Activated T-helper 17 cell treated with anti-CD3 and anti-CD28 coated beads, Interleukin-2, amount 50 U/mL, for 72 hours (primary cell): ENCODE data around the gene GALNTL6. TPM values are rescaled to one million over a fixed set of nuclear protein-coding genes. Genes with fewer than 3 reads are reported as not detected.
"Not testable (repeated sequence)": the region's sequence is repeated elsewhere in the genome, so short reads cannot be mapped to it uniquely, and the experiment has no call there.

Experiments used
- ATAC-seq: fragments of 150-1000 bp; cut with Tn5 transposase; replicated peaks from 2 replicates; pipeline ENCODE4 v1.10.0; 2021; ENCODE audit warnings: mild to moderate bottlenecking, moderate library complexity
- H3K27ac Mint-ChIP-seq: one replicate; pipeline ENCODE4 v1.8.0; 2022; ENCODE audit warnings: mixed read lengths
- H3K27me3 Mint-ChIP-seq: one replicate; pipeline ENCODE4 v1.8.0; 2022; ENCODE audit warnings: mixed read lengths
- H3K36me3 Mint-ChIP-seq: one replicate; pipeline ENCODE4 v1.8.0; 2022; ENCODE audit warnings: low read depth, mild to moderate bottlenecking, mixed read lengths
- H3K4me1 Mint-ChIP-seq: one replicate; pipeline ENCODE4 v1.8.0; 2022; ENCODE audit warnings: mixed read lengths
- H3K4me3 Mint-ChIP-seq: one replicate; pipeline ENCODE4 v1.8.0; 2022; ENCODE audit warnings: mild to moderate bottlenecking, mixed read lengths
- H3K9me3 Mint-ChIP-seq: one replicate; pipeline ENCODE4 v1.8.0; 2022; ENCODE audit warnings: mixed read lengths
- total RNA-seq, 2 donors: library from RNA; stranded (reverse); gene quantifications; one replicate each; pipeline ENCODE4 v1.2.3, GENCODE V29; 2022

The GALNTL6 gene
- total RNA-seq, 2 donors from 2014 or later = not detected

GRCh38 chr4:172733645-172734044 is 920.4 kb downstream of the GALNTL6 start:
- H3K4me1 Mint-ChIP-seq = not testable (repeated sequence)

GRCh38 chr4:172734555-172734954 is 921.4 kb downstream of the GALNTL6 start:
- Mint-ChIP-seq H3K27me3 (no peaks in the 10 kb centered on the region), H3K4me1 (no peaks in the 10 kb centered on the region), H3K9me3 (peaks cover 23% of the 10 kb centered on the region), H3K4me3 (no peak overlapping the region), H3K36me3 (no peaks in the 10 kb centered on the region), H3K27ac (no peak overlapping the region)
- ATAC-seq = no peak

More at GRCh38 chr4:172733645-172734044, 920.4 kb downstream of the GALNTL6 start:
- H3K27me3 Mint-ChIP-seq, H3K4me3 Mint-ChIP-seq, H3K27ac Mint-ChIP-seq, H3K36me3 Mint-ChIP-seq, ATAC-seq: not testable (repeated sequence)
- peaks cover 20% of the 10 kb centered on the region for H3K9me3 Mint-ChIP-seq

GRCh38 chr4:172736046-172736445 is 922.8 kb downstream of the GALNTL6 start:
- Mint-ChIP-seq H3K27me3 (no peaks in the 10 kb centered on the region), H3K4me3 (no peak overlapping the region), H3K36me3 (no peaks in the 10 kb centered on the region), H3K27ac (no peak overlapping the region), H3K9me3 (peaks cover 28% of the 10 kb centered on the region), H3K4me1 (no peaks in the 10 kb centered on the region)
- ATAC-seq = no peak

GRCh38 chr4:172740434-172740833 is 927.2 kb downstream of the GALNTL6 start:
- Mint-ChIP-seq H3K27me3 (no peaks in the 10 kb centered on the region), H3K27ac (no peak overlapping the region), H3K36me3 (no peaks in the 10 kb centered on the region), H3K4me3 (no peak overlapping the region), H3K9me3 (peaks cover 14% of the 10 kb centered on the region), H3K4me1 (no peaks in the 10 kb centered on the region)
- ATAC-seq = no peak

- Mint-ChIP-seq H3K27me3 (no peaks in the 10 kb centered on the region), H3K4me3 (no peak overlapping the region)
These were observed 937.7 kb downstream of the GALNTL6 start for GRCh38 chr4:172750910-172751309.

GRCh38 chr4:172751550-172751949 is 938.3 kb downstream of the GALNTL6 start:
- H3K27me3 Mint-ChIP-seq = no peaks in the 10 kb centered on the region
- ATAC-seq = no peak
- no peak overlapping the region for H3K4me3 Mint-ChIP-seq
- H3K36me3 Mint-ChIP-seq = no peaks in the 10 kb centered on the region
- H3K4me1 Mint-ChIP-seq = no peaks in the 10 kb centered on the region
- H3K27ac Mint-ChIP-seq = no peak overlapping the region
- peaks cover 4% of the 10 kb centered on the region for H3K9me3 Mint-ChIP-seq

More at GRCh38 chr4:172750910-172751309, 937.7 kb downstream of the GALNTL6 start:
- Mint-ChIP-seq H3K27ac (no peak overlapping the region), H3K9me3 (peaks cover 4% of the 10 kb centered on the region), H3K36me3 (no peaks in the 10 kb centered on the region), H3K4me1 (no peaks in the 10 kb centered on the region)
- ATAC-seq = peak; percentile 81

GRCh38 chr4:172758586-172759340 is 945.6 kb downstream of the GALNTL6 start:
- Mint-ChIP-seq H3K36me3 (no peaks in the 10 kb centered on the region), H3K27ac (no peak overlapping the region), H3K9me3 (peaks cover 10% of the 10 kb centered on the region), H3K4me1 (no peaks in the 10 kb centered on the region), H3K4me3 (no peak overlapping the region), H3K27me3 (no peaks in the 10 kb centered on the region)
- no peak for ATAC-seq

- no peaks in the 10 kb centered on the region for H3K4me1 Mint-ChIP-seq
- H3K4me3 Mint-ChIP-seq = no peak overlapping the region
- no peak overlapping the region for H3K27ac Mint-ChIP-seq
- H3K27me3 Mint-ChIP-seq = no peaks in the 10 kb centered on the region
- ATAC-seq = no peak
- no peaks in the 10 kb centered on the region for H3K36me3 Mint-ChIP-seq
- H3K9me3 Mint-ChIP-seq = peaks cover 10% of the 10 kb centered on the region
These were observed 947.3 kb downstream of the GALNTL6 start for GRCh38 chr4:172760512-172760911.

GRCh38 chr4:172762895-172763294 is 949.7 kb downstream of the GALNTL6 start:
- no peak overlapping the region for H3K27ac Mint-ChIP-seq
- no peaks in the 10 kb centered on the region for H3K4me1 Mint-ChIP-seq
- peaks cover 10% of the 10 kb centered on the region for H3K9me3 Mint-ChIP-seq
- no peak overlapping the region for H3K4me3 Mint-ChIP-seq
- no peak for ATAC-seq
- H3K27me3 Mint-ChIP-seq = no peaks in the 10 kb centered on the region
- H3K36me3 Mint-ChIP-seq = no peaks in the 10 kb centered on the region

- Mint-ChIP-seq H3K36me3 (no peaks in the 10 kb centered on the region), H3K4me1 (no peaks in the 10 kb centered on the region), H3K27me3 (no peaks in the 10 kb centered on the region), H3K4me3 (no peak overlapping the region), H3K9me3 (peaks cover 4% of the 10 kb centered on the region), H3K27ac (no peak overlapping the region)
- ATAC-seq = no peak
These were observed 957.6 kb downstream of the GALNTL6 start for GRCh38 chr4:172770787-172771186.

GRCh38 chr4:172772781-172773180 is 959.6 kb downstream of the GALNTL6 start:
- ATAC-seq = no peak
- H3K4me1 Mint-ChIP-seq = no peaks in the 10 kb centered on the region
- no peaks in the 10 kb centered on the region for H3K36me3 Mint-ChIP-seq
- no peak overlapping the region for H3K4me3 Mint-ChIP-seq
- peaks cover 4% of the 10 kb centered on the region for H3K9me3 Mint-ChIP-seq
- H3K27ac Mint-ChIP-seq = no peak overlapping the region
- H3K27me3 Mint-ChIP-seq = no peaks in the 10 kb centered on the region

- Mint-ChIP-seq H3K27ac (no peak overlapping the region), H3K4me1 (no peaks in the 10 kb centered on the region), H3K9me3 (no peaks in the 10 kb centered on the region), H3K36me3 (no peaks in the 10 kb centered on the region), H3K27me3 (no peaks in the 10 kb centered on the region), H3K4me3 (no peak overlapping the region)
- no peak for ATAC-seq
These were observed 963.1 kb downstream of the GALNTL6 start for GRCh38 chr4:172776203-172776861.

- no peak for ATAC-seq
- Mint-ChIP-seq H3K4me3 (no peak overlapping the region), H3K27ac (no peak overlapping the region), H3K9me3 (no peaks in the 10 kb centered on the region), H3K27me3 (no peaks in the 10 kb centered on the region), H3K36me3 (no peaks in the 10 kb centered on the region), H3K4me1 (no peaks in the 10 kb centered on the region)
These were observed 964.7 kb downstream of the GALNTL6 start for GRCh38 chr4:172777729-172778431.

GRCh38 chr4:172778583-172778982 is 965.4 kb downstream of the GALNTL6 start:
- Mint-ChIP-seq H3K9me3 (no peaks in the 10 kb centered on the region), H3K4me1 (no peaks in the 10 kb centered on the region), H3K27me3 (no peaks in the 10 kb centered on the region), H3K4me3 (no peak overlapping the region), H3K36me3 (no peaks in the 10 kb centered on the region), H3K27ac (no peak overlapping the region)
- ATAC-seq = no peak
